ENCODE data around the gene IL22RA2.
A peak's percentile ranks its signal among the peaks of the same experiment; 100 is the strongest.

The IL22RA2 gene

DNA sequence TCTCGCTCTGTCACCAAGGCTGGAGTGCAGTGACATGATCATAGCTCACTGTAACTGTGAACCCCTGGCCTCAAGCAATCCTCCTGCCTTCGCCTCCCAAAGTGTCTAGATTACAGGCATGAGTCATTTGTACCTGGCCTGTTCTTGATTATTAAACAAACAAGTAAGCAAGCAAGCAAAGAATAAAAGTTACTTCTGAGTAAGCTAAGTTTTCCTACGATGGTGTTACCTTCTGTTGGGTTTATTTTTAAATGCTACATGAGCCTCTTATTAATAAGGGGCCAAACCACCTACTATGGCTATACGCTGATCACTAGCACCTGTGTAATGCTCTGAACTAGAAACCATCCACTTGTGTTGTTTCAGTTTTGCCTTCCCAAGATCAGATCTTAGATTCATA, 50.8 kb downstream of the IL22RA2 start:
- in situ Hi-C loops (cut with MboI; ENCODE audit: low sequenced_read_pairs, unreplicated experiment): no loop called here
- peak; percentile 18 for DNase-seq (ENCODE audit: low spot score)
- TF ChIP-seq, protein P1, sequence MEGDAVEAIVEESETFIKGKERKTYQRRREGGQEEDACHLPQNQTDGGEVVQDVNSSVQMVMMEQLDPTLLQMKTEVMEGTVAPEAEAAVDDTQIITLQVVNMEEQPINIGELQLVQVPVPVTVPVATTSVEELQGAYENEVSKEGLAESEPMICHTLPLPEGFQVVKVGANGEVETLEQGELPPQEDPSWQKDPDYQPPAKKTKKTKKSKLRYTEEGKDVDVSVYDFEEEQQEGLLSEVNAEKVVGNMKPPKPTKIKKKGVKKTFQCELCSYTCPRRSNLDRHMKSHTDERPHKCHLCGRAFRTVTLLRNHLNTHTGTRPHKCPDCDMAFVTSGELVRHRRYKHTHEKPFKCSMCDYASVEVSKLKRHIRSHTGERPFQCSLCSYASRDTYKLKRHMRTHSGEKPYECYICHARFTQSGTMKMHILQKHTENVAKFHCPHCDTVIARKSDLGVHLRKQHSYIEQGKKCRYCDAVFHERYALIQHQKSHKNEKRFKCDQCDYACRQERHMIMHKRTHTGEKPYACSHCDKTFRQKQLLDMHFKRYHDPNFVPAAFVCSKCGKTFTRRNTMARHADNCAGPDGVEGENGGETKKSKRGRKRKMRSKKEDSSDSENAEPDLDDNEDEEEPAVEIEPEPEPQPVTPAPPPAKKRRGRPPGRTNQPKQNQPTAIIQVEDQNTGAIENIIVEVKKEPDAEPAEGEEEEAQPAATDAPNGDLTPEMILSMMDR (IDR thresholded peaks at IDR 0.05; ENCODE audit: borderline replicate concordance, control extremely low read depth, extremely low read depth, insufficient read depth, missing control alignments): no peak

DNA sequence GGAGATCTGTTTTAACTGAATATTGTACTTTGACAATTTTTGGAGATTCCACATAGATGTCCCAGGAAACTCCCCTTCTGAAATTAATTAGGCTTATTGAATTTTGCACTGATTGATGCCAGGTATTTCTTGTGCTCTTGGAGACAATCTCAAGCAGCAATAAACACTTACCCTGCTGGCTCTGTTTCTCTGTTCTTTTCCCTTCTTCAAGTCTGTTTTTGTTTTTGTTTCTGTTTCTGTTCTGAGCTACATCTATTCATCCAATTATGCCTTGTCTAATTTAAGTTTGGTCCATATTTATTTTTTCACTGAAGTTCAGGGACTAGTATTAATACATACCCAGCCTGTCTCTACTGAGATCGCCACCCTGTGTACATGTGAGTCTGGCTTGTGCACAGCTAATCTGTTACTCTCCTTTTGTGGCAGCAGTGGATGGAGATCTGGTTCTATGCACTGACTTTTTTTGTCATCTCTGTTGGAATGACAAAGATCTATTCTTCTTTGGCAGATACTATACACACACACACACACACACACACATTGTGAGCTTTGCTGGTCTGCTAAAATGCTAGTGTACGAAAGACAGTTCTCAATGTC, 51.9 kb downstream of the IL22RA2 start:
- DNase-seq (ENCODE audit: low spot score): no peak
- in situ Hi-C loops (cut with MboI; ENCODE audit: low sequenced_read_pairs, unreplicated experiment): no loop called here
- TF ChIP-seq, protein P1 (IDR thresholded peaks at IDR 0.05; ENCODE audit: borderline replicate concordance, control extremely low read depth, extremely low read depth, insufficient read depth, missing control alignments): no peak

DNA sequence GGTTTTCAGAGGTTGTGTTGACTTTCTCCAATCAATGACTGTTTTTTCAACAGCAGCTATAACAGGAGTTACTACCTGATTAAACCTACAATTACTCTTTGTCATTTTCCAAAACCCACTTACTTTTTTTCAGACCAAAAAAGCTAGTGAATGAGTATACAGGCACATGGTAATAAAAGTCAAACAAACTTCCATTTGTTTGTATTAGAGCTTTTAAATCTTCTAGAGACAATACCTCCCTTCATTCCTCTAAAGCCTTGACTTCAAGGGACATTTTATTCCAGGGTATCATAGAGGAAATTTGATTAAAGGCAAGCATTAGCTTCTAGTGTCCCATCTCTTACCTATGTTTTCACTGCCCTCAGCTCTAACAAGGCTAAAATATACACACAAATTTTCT, 52.7 kb downstream of the IL22RA2 start:
- in situ Hi-C loops (cut with MboI; ENCODE audit: low sequenced_read_pairs, unreplicated experiment): no loop called here
- DNase-seq (ENCODE audit: low spot score): no peak
- TF ChIP-seq, protein P1 (IDR thresholded peaks at IDR 0.05; ENCODE audit: borderline replicate concordance, control extremely low read depth, extremely low read depth, insufficient read depth, missing control alignments): no peak

DNA sequence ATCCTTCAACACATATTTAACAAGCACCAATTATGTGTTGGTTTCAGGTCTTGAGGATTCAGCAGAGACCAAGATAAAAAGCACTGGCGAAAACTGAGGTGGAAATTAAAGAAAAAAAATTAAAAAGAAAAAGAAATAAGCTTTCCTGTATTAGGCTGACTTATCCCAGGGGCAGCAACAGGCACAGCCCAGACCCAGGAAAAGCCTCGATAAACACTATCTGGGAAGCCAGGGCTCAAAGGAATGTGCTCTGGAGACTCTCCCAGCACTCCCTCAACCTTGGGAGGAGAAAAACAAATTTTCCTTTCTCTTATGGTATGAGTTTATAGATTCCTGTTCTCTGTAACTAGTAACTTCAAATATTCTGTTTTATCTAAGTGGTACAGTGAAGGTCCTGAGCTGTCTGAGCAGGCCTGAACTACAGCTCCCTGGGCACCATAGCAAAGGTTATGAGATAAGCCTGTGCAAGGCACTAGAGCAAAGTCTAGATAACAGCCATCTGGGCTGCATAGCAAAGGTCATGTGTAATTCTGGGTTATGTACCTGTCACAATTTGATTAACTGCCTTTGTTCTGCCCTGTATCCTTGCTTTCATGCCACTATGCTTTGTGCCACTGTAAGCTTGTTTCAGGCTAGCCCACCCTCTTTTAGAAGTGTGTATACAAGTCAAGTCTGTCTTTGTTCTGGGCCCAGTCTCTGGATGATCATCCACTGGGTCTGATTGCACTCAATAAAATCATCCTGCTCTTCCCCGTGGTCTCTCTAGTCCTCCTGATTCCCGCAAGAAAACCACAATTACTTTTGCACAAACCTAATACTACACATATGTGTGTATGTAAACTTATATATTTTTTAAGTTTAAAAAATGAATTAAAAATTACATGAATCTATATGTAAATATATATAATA, 54.0 kb downstream of the IL22RA2 start:
- TF ChIP-seq, protein P1 (IDR thresholded peaks at IDR 0.05; ENCODE audit: borderline replicate concordance, control extremely low read depth, extremely low read depth, insufficient read depth, missing control alignments): no peak
- no peak for DNase-seq (ENCODE audit: low spot score)
- in situ Hi-C loops (cut with MboI; ENCODE audit: low sequenced_read_pairs, unreplicated experiment): no loop called here

DNA sequence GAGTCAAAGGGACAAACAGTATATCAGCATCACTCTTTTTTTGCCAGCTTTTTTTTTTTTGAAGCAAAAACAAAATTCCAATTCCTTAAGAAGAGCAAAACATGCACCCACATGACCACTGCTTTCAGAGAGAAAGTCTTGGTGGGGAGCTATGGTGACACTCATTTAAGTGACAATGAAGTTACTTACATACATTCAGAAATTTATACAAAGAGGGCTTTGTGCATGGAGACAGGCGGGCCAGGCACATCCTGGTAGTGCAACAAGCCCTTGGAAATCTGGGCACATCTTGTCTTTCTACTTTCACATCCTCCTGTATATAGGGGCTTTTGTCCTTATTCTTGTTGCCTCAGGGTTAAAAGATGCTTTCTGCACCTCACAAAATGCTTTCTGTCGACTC, 55.9 kb downstream of the IL22RA2 start:
- TF ChIP-seq, protein P1 (IDR thresholded peaks at IDR 0.05; ENCODE audit: borderline replicate concordance, control extremely low read depth, extremely low read depth, insufficient read depth, missing control alignments): no peak
- DNase-seq (ENCODE audit: low spot score): no peak
- in situ Hi-C loops (cut with MboI; ENCODE audit: low sequenced_read_pairs, unreplicated experiment): no loop called here

DNA sequence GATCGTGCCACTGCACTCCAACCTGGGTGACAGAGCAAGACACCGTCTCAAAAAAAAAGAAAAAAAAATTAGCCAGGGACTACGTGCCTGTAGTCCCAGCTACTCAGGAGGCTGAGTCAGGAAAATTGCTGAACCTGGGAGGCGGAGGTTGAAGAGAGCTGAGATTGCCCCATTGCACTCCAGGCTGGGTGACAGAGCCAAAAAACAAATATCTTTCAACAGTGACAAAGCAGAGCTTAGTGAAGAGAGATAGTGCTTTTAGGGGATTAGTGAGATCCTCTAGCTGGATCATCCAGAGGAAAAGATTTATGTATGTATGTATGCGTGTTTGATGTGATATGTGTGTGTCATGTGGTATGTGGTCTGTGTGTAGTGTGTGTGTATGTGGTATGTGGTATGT, 56.6 kb downstream of the IL22RA2 start:
- no peak for DNase-seq (ENCODE audit: low spot score)
- TF ChIP-seq, protein P1 (IDR thresholded peaks at IDR 0.05; ENCODE audit: borderline replicate concordance, control extremely low read depth, extremely low read depth, insufficient read depth, missing control alignments): no peak
- in situ Hi-C loops (cut with MboI; ENCODE audit: low sequenced_read_pairs, unreplicated experiment): no loop called here
